H9 (cell line): Measurements from ENCODE around the gene G3BP2. TPM values are rescaled to one million over a fixed set of nuclear protein-coding genes. Genes with fewer than 3 reads are reported as not detected.

Experiments used
- DNase-seq: peaks from one replicate; pipeline ENCODE4 v3.0.0-alpha.2; 2017
- H2AFZ ChIP-seq: one replicate; pipeline ENCODE4 v1.6.1; 2013; ENCODE audit warnings: mild to moderate bottlenecking, low read length, control low read depth, moderate library complexity
- H2AK5ac ChIP-seq: 2 replicates; pipeline ENCODE4 v1.6.1; 2013; ENCODE audit warnings: low read length, control low read depth, mixed read lengths; ENCODE audit not compliant: insufficient read length
- H2BK120ac ChIP-seq: one replicate; pipeline ENCODE4 v1.6.1; 2013; ENCODE audit warnings: low read depth, mild to moderate bottlenecking, low read length, control low read depth, inconsistent platforms; ENCODE audit not compliant: poor library complexity, severe bottlenecking
- H2BK12ac ChIP-seq: 2 replicates; pipeline ENCODE4 v1.6.1; 2013; ENCODE audit warnings: low read length, control low read depth, mixed read lengths, low read depth; ENCODE audit not compliant: insufficient read length
- H2BK15ac ChIP-seq: 2 replicates; pipeline ENCODE4 v1.6.1; 2013; ENCODE audit warnings: low read depth, low read length, control low read depth
- H2BK20ac ChIP-seq: one replicate; pipeline ENCODE4 v1.6.1; 2013; ENCODE audit warnings: low read depth, mild to moderate bottlenecking, low read length, control low read depth, inconsistent platforms; ENCODE audit not compliant: poor library complexity, severe bottlenecking
- H2BK5ac ChIP-seq: 2 replicates; pipeline ENCODE4 v1.6.1; 2013; ENCODE audit warnings: low read length, control low read depth, mixed read lengths; ENCODE audit not compliant: insufficient read length
- H3K14ac ChIP-seq: 2 replicates; pipeline ENCODE4 v1.6.1; 2013; ENCODE audit warnings: low read length, control low read depth; ENCODE audit not compliant: insufficient read depth
- H3K18ac ChIP-seq: 2 replicates; pipeline ENCODE4 v1.6.1; 2013; ENCODE audit warnings: low read depth, mild to moderate bottlenecking, mixed read lengths, low read length, control low read depth; ENCODE audit not compliant: insufficient read length
- H3K23ac ChIP-seq: 2 replicates; pipeline ENCODE4 v1.6.1; 2013; ENCODE audit warnings: low read length, control low read depth, mixed read lengths, low read depth; ENCODE audit not compliant: insufficient read length
- H3K23me2 ChIP-seq: 2 replicates; pipeline ENCODE4 v1.6.1; 2013; ENCODE audit warnings: low read depth, mild to moderate bottlenecking, mixed read lengths, low read length, control low read depth; ENCODE audit not compliant: insufficient read length, poor library complexity, severe bottlenecking
- H3K27ac ChIP-seq: 2 replicates; pipeline ENCODE4 v1.5.1; 2013; ENCODE audit warnings: low read length, control low read depth, mixed read lengths, low read depth; ENCODE audit not compliant: insufficient read length
- H3K27me3 ChIP-seq: 2 replicates; pipeline ENCODE4 v1.6.1; 2013; ENCODE audit warnings: low read length, control low read depth, inconsistent platforms; ENCODE audit not compliant: insufficient read depth
- H3K4ac ChIP-seq: 2 replicates; pipeline ENCODE4 v1.6.1; 2013; ENCODE audit warnings: low read depth, mild to moderate bottlenecking, control low read depth, inconsistent platforms, low read length, moderate library complexity
- H3K4me1 ChIP-seq: 2 replicates; pipeline ENCODE4 v1.6.1; 2013; ENCODE audit warnings: low read length, control low read depth, inconsistent platforms; ENCODE audit not compliant: insufficient read depth
- H3K4me2 ChIP-seq: 2 replicates; pipeline ENCODE4 v1.6.1; 2013; ENCODE audit warnings: low read length, control low read depth, mixed read lengths; ENCODE audit not compliant: insufficient read length, insufficient read depth
- H3K56ac ChIP-seq: 2 replicates; pipeline ENCODE4 v1.6.1; 2013; ENCODE audit warnings: low read depth, mild to moderate bottlenecking, mixed read lengths, low read length, control low read depth; ENCODE audit not compliant: insufficient read length
- H3K79me1 ChIP-seq: 2 replicates; pipeline ENCODE4 v1.6.1; 2013; ENCODE audit warnings: low read depth, mild to moderate bottlenecking, moderate library complexity, low read length, control low read depth, inconsistent platforms; ENCODE audit not compliant: insufficient read depth, poor library complexity, severe bottlenecking
- H3K79me2 ChIP-seq: 2 replicates; pipeline ENCODE4 v1.6.1; 2013; ENCODE audit warnings: low read length, control low read depth, inconsistent platforms; ENCODE audit not compliant: insufficient read depth
- H3K9ac ChIP-seq: 2 replicates; pipeline ENCODE4 v1.6.1; 2013; ENCODE audit warnings: low read length, control low read depth, mixed read lengths; ENCODE audit not compliant: insufficient read length; ENCODE audit errors: extremely low read depth
- H3K9me3 ChIP-seq: one replicate; pipeline ENCODE4 v1.6.1; 2013; ENCODE audit warnings: low read depth, low read length, inconsistent platforms; ENCODE audit not compliant: control insufficient read depth
- H3T11ph ChIP-seq: one replicate; pipeline ENCODE4 v1.6.1; 2013; ENCODE audit warnings: mild to moderate bottlenecking, low read length, control low read depth, inconsistent platforms
- H4K20me1 ChIP-seq: one replicate; pipeline ENCODE4 v1.6.1; 2013; ENCODE audit not compliant: control insufficient read depth, insufficient read length, insufficient read depth
- H4K5ac ChIP-seq: 2 replicates; pipeline ENCODE4 v1.6.1; 2013; ENCODE audit warnings: low read depth, mild to moderate bottlenecking, mixed read lengths, low read length, control low read depth; ENCODE audit not compliant: insufficient read length
- H4K8ac ChIP-seq: replicated peaks from 2 replicates; pipeline ENCODE4 v1.6.1; 2013; ENCODE audit warnings: low read length, control low read depth, mixed read lengths, low read depth; ENCODE audit not compliant: insufficient read length
- H4K91ac ChIP-seq: 2 replicates; pipeline ENCODE4 v1.6.1; 2013; ENCODE audit warnings: low read depth, mild to moderate bottlenecking, moderate library complexity, mixed read lengths, low read length, control low read depth; ENCODE audit not compliant: insufficient read length
- H3K27ac Mint-ChIP-seq, 3 experiments: 2 replicates in 2 of 3; 3 replicates in 1 of 3; pipeline ENCODE4 v1.8.0; 2020 to 2021; ENCODE audit warnings: mixed read lengths in 3 of 3, mild to moderate bottlenecking in 1 of 3, moderate library complexity in 1 of 3
- H3K27me3 Mint-ChIP-seq: 2 replicates; pipeline ENCODE4 v1.8.0; 2021; ENCODE audit warnings: low read depth, mild to moderate bottlenecking, moderate library complexity, mixed read lengths
- H3K36me3 Mint-ChIP-seq, 3 experiments: 2 replicates in 2 of 3; 3 replicates in 1 of 3; pipeline ENCODE4 v1.8.0; 2020 to 2021; ENCODE audit warnings: low read depth in 3 of 3, mixed read lengths in 3 of 3; ENCODE audit not compliant: insufficient read depth in 1 of 3
- H3K4me1 Mint-ChIP-seq, 2 experiments: 2 replicates each; pipeline ENCODE4 v1.8.0; 2020; ENCODE audit warnings: mixed read lengths in 2 of 2
- H3K4me3 Mint-ChIP-seq, 2 experiments: 2 replicates in 1 of 2; 3 replicates in 1 of 2; pipeline ENCODE4 v1.8.0; 2020 to 2021; ENCODE audit warnings: mild to moderate bottlenecking in 2 of 2, mixed read lengths in 2 of 2, moderate library complexity in 1 of 2
- H3K9me3 Mint-ChIP-seq, 2 experiments: 2 replicates in 1 of 2; 3 replicates in 1 of 2; pipeline ENCODE4 v1.8.0; 2020; ENCODE audit warnings: mild to moderate bottlenecking in 2 of 2, mixed read lengths in 2 of 2, moderate library complexity in 1 of 2
- CTCF ChIP-seq: fragments of 200-600 bp; sonication (generic); conservative IDR thresholded peaks from 3 replicates; pipeline ENCODE4 v1.8.0; 2021; ENCODE audit warnings: antibody characterized with exemption, mild to moderate bottlenecking
- WGBS: extraction: QIAGEN DNeasy Blood & Tissue Kit; methylation state at CpG from one replicate; pipeline ENCODE4 v1.1.7; 2013; ENCODE audit warnings: missing lambda C conversion rate, low lambda C conversion rate, mixed read lengths; ENCODE audit not compliant: insufficient read length; ENCODE audit errors: extremely low coverage; 5-methylcytosine and 5-hydroxymethylcytosine counted together
- total RNA-seq: library from RNA; stranded (reverse); gene quantifications from 2 replicates; pipeline ENCODE4 v1.2.1, GENCODE V29; 2021

The G3BP2 gene
- total RNA-seq, 1 experiment from 2014 or later: 405 TPM

GRCh38 chr4:75722417-75722816 is 49.2 kb upstream of the G3BP2 start:
- H2BK120ac ChIP-seq: no peak overlapping the region
- no peaks in the 10 kb centered on the region for H3K27me3 ChIP-seq
- H2BK5ac ChIP-seq: no peak overlapping the region
- H3T11ph ChIP-seq: no peak overlapping the region
- H4K91ac ChIP-seq: no peak overlapping the region
- no peak overlapping the region for H3K9ac ChIP-seq
- H2BK15ac ChIP-seq: no peak overlapping the region
- Mint-ChIP-seq H3K4me3 (peak overlapping the region; percentile 63 to 99), H3K27me3 (no peaks in the 10 kb centered on the region), H3K9me3 (no peaks in the 10 kb centered on the region), H3K27ac (no peak overlapping the region; a peak in 1 of 7 replicates), H3K4me1 (peaks cover 41 to 44% of the 10 kb centered on the region in 2 experiments), H3K36me3 (peaks cover 12 to 27% (median 22%) of the 10 kb centered on the region in 3 experiments)
- no peak overlapping the region for H3K27ac ChIP-seq
- H2BK12ac ChIP-seq: no peak overlapping the region
- no peak overlapping the region for H3K4ac ChIP-seq
- H4K8ac ChIP-seq: no peak overlapping the region
- no peaks in the 10 kb centered on the region for H4K20me1 ChIP-seq
- H3K56ac ChIP-seq: no peak overlapping the region
- H2AFZ ChIP-seq: no peak overlapping the region
- peak overlapping the region; percentile 100 for H3K4me2 ChIP-seq
- no peak for DNase-seq
- H3K9me3 ChIP-seq: no peaks in the 10 kb centered on the region
- H3K18ac ChIP-seq: no peak overlapping the region
- H2AK5ac ChIP-seq: no peak overlapping the region
- H3K79me2 ChIP-seq: peaks cover 36% of the 10 kb centered on the region
- no peak overlapping the region for H4K5ac ChIP-seq
- no peak overlapping the region for H3K23ac ChIP-seq
- TF ChIP-seq CTCF: no peak
- no CpG with 5 or more reads among the region's 3 CpGs for WGBS
- no peaks in the 10 kb centered on the region for H3K79me1 ChIP-seq
- H3K23me2 ChIP-seq: no peaks in the 10 kb centered on the region
- H2BK20ac ChIP-seq: no peak overlapping the region
- H3K4me1 ChIP-seq: peaks cover 2% of the 10 kb centered on the region; the same call in 1 of the 2 replicates
- no peak overlapping the region for H3K14ac ChIP-seq
